H9 (cell line): ENCODE data around the gene MTFMT. TPM values are rescaled to one million over a fixed set of nuclear protein-coding genes. Genes with fewer than 3 reads are reported as not detected.

Experiments used
- DNase-seq: peaks from one replicate; pipeline ENCODE4 v3.0.0-alpha.2; 2017
- H2AFZ ChIP-seq: one replicate; pipeline ENCODE4 v1.6.1; 2013; ENCODE audit warnings: mild to moderate bottlenecking, low read length, control low read depth, moderate library complexity
- H2AK5ac ChIP-seq: 2 replicates; pipeline ENCODE4 v1.6.1; 2013; ENCODE audit warnings: low read length, control low read depth, mixed read lengths; ENCODE audit not compliant: insufficient read length
- H2BK120ac ChIP-seq: one replicate; pipeline ENCODE4 v1.6.1; 2013; ENCODE audit warnings: low read depth, mild to moderate bottlenecking, low read length, control low read depth, inconsistent platforms; ENCODE audit not compliant: poor library complexity, severe bottlenecking
- H2BK12ac ChIP-seq: 2 replicates; pipeline ENCODE4 v1.6.1; 2013; ENCODE audit warnings: low read length, control low read depth, mixed read lengths, low read depth; ENCODE audit not compliant: insufficient read length
- H2BK15ac ChIP-seq: 2 replicates; pipeline ENCODE4 v1.6.1; 2013; ENCODE audit warnings: low read depth, low read length, control low read depth
- H2BK20ac ChIP-seq: one replicate; pipeline ENCODE4 v1.6.1; 2013; ENCODE audit warnings: low read depth, mild to moderate bottlenecking, low read length, control low read depth, inconsistent platforms; ENCODE audit not compliant: poor library complexity, severe bottlenecking
- H2BK5ac ChIP-seq: 2 replicates; pipeline ENCODE4 v1.6.1; 2013; ENCODE audit warnings: low read length, control low read depth, mixed read lengths; ENCODE audit not compliant: insufficient read length
- H3K14ac ChIP-seq: 2 replicates; pipeline ENCODE4 v1.6.1; 2013; ENCODE audit warnings: low read length, control low read depth; ENCODE audit not compliant: insufficient read depth
- H3K18ac ChIP-seq: 2 replicates; pipeline ENCODE4 v1.6.1; 2013; ENCODE audit warnings: low read depth, mild to moderate bottlenecking, mixed read lengths, low read length, control low read depth; ENCODE audit not compliant: insufficient read length
- H3K23ac ChIP-seq: 2 replicates; pipeline ENCODE4 v1.6.1; 2013; ENCODE audit warnings: low read length, control low read depth, mixed read lengths, low read depth; ENCODE audit not compliant: insufficient read length
- H3K23me2 ChIP-seq: 2 replicates; pipeline ENCODE4 v1.6.1; 2013; ENCODE audit warnings: low read depth, mild to moderate bottlenecking, mixed read lengths, low read length, control low read depth; ENCODE audit not compliant: insufficient read length, poor library complexity, severe bottlenecking
- H3K27ac ChIP-seq: 2 replicates; pipeline ENCODE4 v1.5.1; 2013; ENCODE audit warnings: low read length, control low read depth, mixed read lengths, low read depth; ENCODE audit not compliant: insufficient read length
- H3K27me3 ChIP-seq: 2 replicates; pipeline ENCODE4 v1.6.1; 2013; ENCODE audit warnings: low read length, control low read depth, inconsistent platforms; ENCODE audit not compliant: insufficient read depth
- H3K4ac ChIP-seq: 2 replicates; pipeline ENCODE4 v1.6.1; 2013; ENCODE audit warnings: low read depth, mild to moderate bottlenecking, control low read depth, inconsistent platforms, low read length, moderate library complexity
- H3K4me1 ChIP-seq: 2 replicates; pipeline ENCODE4 v1.6.1; 2013; ENCODE audit warnings: low read length, control low read depth, inconsistent platforms; ENCODE audit not compliant: insufficient read depth
- H3K4me2 ChIP-seq: 2 replicates; pipeline ENCODE4 v1.6.1; 2013; ENCODE audit warnings: low read length, control low read depth, mixed read lengths; ENCODE audit not compliant: insufficient read length, insufficient read depth
- H3K56ac ChIP-seq: 2 replicates; pipeline ENCODE4 v1.6.1; 2013; ENCODE audit warnings: low read depth, mild to moderate bottlenecking, mixed read lengths, low read length, control low read depth; ENCODE audit not compliant: insufficient read length
- H3K79me1 ChIP-seq: 2 replicates; pipeline ENCODE4 v1.6.1; 2013; ENCODE audit warnings: low read depth, mild to moderate bottlenecking, moderate library complexity, low read length, control low read depth, inconsistent platforms; ENCODE audit not compliant: insufficient read depth, poor library complexity, severe bottlenecking
- H3K79me2 ChIP-seq: 2 replicates; pipeline ENCODE4 v1.6.1; 2013; ENCODE audit warnings: low read length, control low read depth, inconsistent platforms; ENCODE audit not compliant: insufficient read depth
- H3K9ac ChIP-seq: 2 replicates; pipeline ENCODE4 v1.6.1; 2013; ENCODE audit warnings: low read length, control low read depth, mixed read lengths; ENCODE audit not compliant: insufficient read length; ENCODE audit errors: extremely low read depth
- H3K9me3 ChIP-seq: one replicate; pipeline ENCODE4 v1.6.1; 2013; ENCODE audit warnings: low read depth, low read length, inconsistent platforms; ENCODE audit not compliant: control insufficient read depth
- H3T11ph ChIP-seq: one replicate; pipeline ENCODE4 v1.6.1; 2013; ENCODE audit warnings: mild to moderate bottlenecking, low read length, control low read depth, inconsistent platforms
- H4K20me1 ChIP-seq: one replicate; pipeline ENCODE4 v1.6.1; 2013; ENCODE audit not compliant: control insufficient read depth, insufficient read length, insufficient read depth
- H4K5ac ChIP-seq: 2 replicates; pipeline ENCODE4 v1.6.1; 2013; ENCODE audit warnings: low read depth, mild to moderate bottlenecking, mixed read lengths, low read length, control low read depth; ENCODE audit not compliant: insufficient read length
- H4K8ac ChIP-seq: replicated peaks from 2 replicates; pipeline ENCODE4 v1.6.1; 2013; ENCODE audit warnings: low read length, control low read depth, mixed read lengths, low read depth; ENCODE audit not compliant: insufficient read length
- H4K91ac ChIP-seq: 2 replicates; pipeline ENCODE4 v1.6.1; 2013; ENCODE audit warnings: low read depth, mild to moderate bottlenecking, moderate library complexity, mixed read lengths, low read length, control low read depth; ENCODE audit not compliant: insufficient read length
- H3K27ac Mint-ChIP-seq, 3 experiments: 2 replicates in 2 of 3; 3 replicates in 1 of 3; pipeline ENCODE4 v1.8.0; 2020 to 2021; ENCODE audit warnings: mixed read lengths in 3 of 3, mild to moderate bottlenecking in 1 of 3, moderate library complexity in 1 of 3
- H3K27me3 Mint-ChIP-seq: 2 replicates; pipeline ENCODE4 v1.8.0; 2021; ENCODE audit warnings: low read depth, mild to moderate bottlenecking, moderate library complexity, mixed read lengths
- H3K36me3 Mint-ChIP-seq, 3 experiments: 2 replicates in 2 of 3; 3 replicates in 1 of 3; pipeline ENCODE4 v1.8.0; 2020 to 2021; ENCODE audit warnings: low read depth in 3 of 3, mixed read lengths in 3 of 3; ENCODE audit not compliant: insufficient read depth in 1 of 3
- H3K4me1 Mint-ChIP-seq, 2 experiments: 2 replicates each; pipeline ENCODE4 v1.8.0; 2020; ENCODE audit warnings: mixed read lengths in 2 of 2
- H3K4me3 Mint-ChIP-seq, 2 experiments: 2 replicates in 1 of 2; 3 replicates in 1 of 2; pipeline ENCODE4 v1.8.0; 2020 to 2021; ENCODE audit warnings: mild to moderate bottlenecking in 2 of 2, mixed read lengths in 2 of 2, moderate library complexity in 1 of 2
- H3K9me3 Mint-ChIP-seq, 2 experiments: 2 replicates in 1 of 2; 3 replicates in 1 of 2; pipeline ENCODE4 v1.8.0; 2020; ENCODE audit warnings: mild to moderate bottlenecking in 2 of 2, mixed read lengths in 2 of 2, moderate library complexity in 1 of 2
- WGBS: extraction: QIAGEN DNeasy Blood & Tissue Kit; methylation state at CpG from one replicate; pipeline ENCODE4 v1.1.7; 2013; ENCODE audit warnings: missing lambda C conversion rate, low lambda C conversion rate, mixed read lengths; ENCODE audit not compliant: insufficient read length; ENCODE audit errors: extremely low coverage; 5-methylcytosine and 5-hydroxymethylcytosine counted together
- total RNA-seq: library from RNA; stranded (reverse); gene quantifications from 2 replicates; pipeline ENCODE4 v1.2.1, GENCODE V29; 2021
- TF ChIP-seq, protein P1 (sequence below): fragments of 200-600 bp; sonication (generic); conservative IDR thresholded peaks from 3 replicates; pipeline ENCODE4 v1.8.0; 2021; ENCODE audit warnings: antibody characterized with exemption, mild to moderate bottlenecking

The MTFMT gene
- total RNA-seq, 1 experiment from 2014 or later: 16.0 TPM

- Histone ChIP-seq H3K9ac (no peak overlapping the region), H2BK5ac (no peak overlapping the region), H3K9me3 (no peaks in the 10 kb centered on the region), H4K20me1 (no peaks in the 10 kb centered on the region), H3K4me1 (no peaks in the 10 kb centered on the region), H3K56ac (no peak overlapping the region), H4K91ac (no peak overlapping the region), H3K18ac (no peak overlapping the region), H3K23me2 (no peaks in the 10 kb centered on the region), H2BK120ac (no peak overlapping the region), H2AFZ (no peak overlapping the region), H3K27me3 (no peaks in the 10 kb centered on the region), H3K14ac (no peak overlapping the region), H3K4ac (no peak overlapping the region), H2AK5ac (no peak overlapping the region), H3K79me1 (no peaks in the 10 kb centered on the region), H3K4me2 (no peak overlapping the region), H3K27ac (no peak overlapping the region), H2BK20ac (no peak overlapping the region), H3K23ac (no peak overlapping the region), H4K8ac (no peak overlapping the region), H2BK15ac (no peak overlapping the region), H4K5ac (no peak overlapping the region), H3K79me2 (no peaks in the 10 kb centered on the region), H3T11ph (no peak overlapping the region), H2BK12ac (no peak overlapping the region)
- no peak overlapping the region for H3K27ac Mint-ChIP-seq
- TF ChIP-seq, protein P1, sequence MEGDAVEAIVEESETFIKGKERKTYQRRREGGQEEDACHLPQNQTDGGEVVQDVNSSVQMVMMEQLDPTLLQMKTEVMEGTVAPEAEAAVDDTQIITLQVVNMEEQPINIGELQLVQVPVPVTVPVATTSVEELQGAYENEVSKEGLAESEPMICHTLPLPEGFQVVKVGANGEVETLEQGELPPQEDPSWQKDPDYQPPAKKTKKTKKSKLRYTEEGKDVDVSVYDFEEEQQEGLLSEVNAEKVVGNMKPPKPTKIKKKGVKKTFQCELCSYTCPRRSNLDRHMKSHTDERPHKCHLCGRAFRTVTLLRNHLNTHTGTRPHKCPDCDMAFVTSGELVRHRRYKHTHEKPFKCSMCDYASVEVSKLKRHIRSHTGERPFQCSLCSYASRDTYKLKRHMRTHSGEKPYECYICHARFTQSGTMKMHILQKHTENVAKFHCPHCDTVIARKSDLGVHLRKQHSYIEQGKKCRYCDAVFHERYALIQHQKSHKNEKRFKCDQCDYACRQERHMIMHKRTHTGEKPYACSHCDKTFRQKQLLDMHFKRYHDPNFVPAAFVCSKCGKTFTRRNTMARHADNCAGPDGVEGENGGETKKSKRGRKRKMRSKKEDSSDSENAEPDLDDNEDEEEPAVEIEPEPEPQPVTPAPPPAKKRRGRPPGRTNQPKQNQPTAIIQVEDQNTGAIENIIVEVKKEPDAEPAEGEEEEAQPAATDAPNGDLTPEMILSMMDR: no peak
- WGBS: no CpG with 5 or more reads among the region's 6 CpGs
- no peaks in the 10 kb centered on the region for H3K9me3 Mint-ChIP-seq
- peaks cover 6 to 8% of the 10 kb centered on the region in 2 experiments for H3K4me1 Mint-ChIP-seq
- H3K27me3 Mint-ChIP-seq: no peaks in the 10 kb centered on the region
- DNase-seq: no peak
- H3K36me3 Mint-ChIP-seq: peaks cover 0 to 6% (median 6%) of the 10 kb centered on the region in 3 experiments; a peak in 3 of 7 replicates
- H3K4me3 Mint-ChIP-seq: no peak overlapping the region
Measured at GRCh38 chr15:65060641-65061397, 31.4 kb upstream of the MTFMT start.
